ENCODE measurements around the gene UBE2D2. TPM values are rescaled to one million over a fixed set of nuclear protein-coding genes. Genes with fewer than 3 reads are reported as not detected.
A peak's percentile ranks its signal among the peaks of the same experiment; 100 is the strongest.
"Not testable (repeated sequence)": the region's sequence is repeated elsewhere in the genome, so short reads cannot be mapped to it uniquely, and the experiment has no call there.

Gene UBE2D2
- total RNA-seq, 2 experiments from 2014 or later: 221 to 243 TPM

DNA sequence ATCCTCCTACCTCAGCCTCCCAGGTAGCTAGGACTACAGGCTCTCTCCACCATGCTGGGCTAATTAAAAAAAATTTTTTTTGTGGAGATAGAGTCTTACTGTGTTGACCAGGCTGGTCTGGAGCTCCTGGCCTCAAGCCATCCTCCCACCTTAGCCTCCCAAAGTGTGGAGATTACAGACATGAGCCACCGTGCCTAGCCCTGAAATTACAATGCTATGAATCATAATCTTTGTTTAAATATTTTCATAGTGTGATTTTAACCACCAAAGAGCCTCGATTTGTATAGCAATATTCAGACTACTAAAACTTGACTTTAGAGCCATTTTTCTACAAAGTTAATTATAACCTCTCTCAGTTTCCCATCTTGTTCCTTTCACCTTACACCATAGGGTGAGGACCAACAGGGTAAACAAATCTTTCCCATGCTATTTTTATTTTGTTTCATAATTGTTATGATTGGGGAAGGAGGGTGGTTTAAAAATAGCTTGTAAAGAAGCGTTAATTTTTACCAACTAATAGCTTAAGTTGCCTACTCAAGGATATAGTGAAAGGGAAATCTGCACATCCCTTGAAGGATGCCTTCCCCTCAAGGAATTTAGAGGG, 32.7 kb downstream of the UBE2D2 start:
- DNase-seq: no peak
- Mint-ChIP-seq H3K4me1 (ENCODE audit: low read depth) (peaks cover 61% of the 10 kb centered on the region), H3K27me3 (ENCODE audit: low read depth) (no peaks in the 10 kb centered on the region), H3K4me3 (no peak overlapping the region), H3K27ac (no peak overlapping the region), H3K9me3 (peaks cover 2% of the 10 kb centered on the region), H3K36me3 (ENCODE audit: low read depth) (peaks cover 14% of the 10 kb centered on the region)
- intact Hi-C loops (cut with micrococcal nuclease): no loop called here
- CTCF ChIA-PET: interaction anchor here (0.6 kb wide), 1 partner anchor 162 kb away, joined by 5 read pairs; no protein-coding TSS in a partner anchor

DNA sequence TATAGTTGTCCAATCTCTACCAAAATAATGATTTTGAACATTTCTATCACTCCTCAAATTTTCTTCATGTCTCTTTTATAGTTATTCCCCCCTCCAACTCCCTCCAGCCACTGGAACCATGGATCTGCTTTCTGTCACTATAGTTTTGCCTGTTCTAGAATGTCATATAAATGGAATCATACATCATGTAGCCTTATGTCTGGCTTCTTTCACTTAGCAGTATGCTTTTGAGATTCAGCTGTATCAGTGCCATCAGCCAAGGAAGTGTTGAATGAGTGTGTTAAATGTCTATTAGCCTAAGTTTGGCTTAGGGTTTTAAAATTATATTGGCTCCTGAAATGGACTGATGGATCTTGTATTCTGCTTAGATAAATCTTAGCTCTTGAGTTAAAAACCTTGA, 36.0 kb downstream of the UBE2D2 start:
- DNase-seq: no peak
- Mint-ChIP-seq H3K36me3 (ENCODE audit: low read depth) (peaks cover 17% of the 10 kb centered on the region), H3K4me3 (no peak overlapping the region), H3K27ac (peak overlapping the region; percentile 48), H3K9me3 (peaks cover 2% of the 10 kb centered on the region), H3K27me3 (ENCODE audit: low read depth) (no peaks in the 10 kb centered on the region), H3K4me1 (ENCODE audit: low read depth) (peaks cover 41% of the 10 kb centered on the region)
- intact Hi-C loops (cut with micrococcal nuclease): no loop called here
- CTCF ChIA-PET: interaction anchor here (0.6 to 1.7 kb wide), 2 partner anchors 9 to 28 kb away, joined by 3 to 10 read pairs; no protein-coding TSS in a partner anchor

DNA sequence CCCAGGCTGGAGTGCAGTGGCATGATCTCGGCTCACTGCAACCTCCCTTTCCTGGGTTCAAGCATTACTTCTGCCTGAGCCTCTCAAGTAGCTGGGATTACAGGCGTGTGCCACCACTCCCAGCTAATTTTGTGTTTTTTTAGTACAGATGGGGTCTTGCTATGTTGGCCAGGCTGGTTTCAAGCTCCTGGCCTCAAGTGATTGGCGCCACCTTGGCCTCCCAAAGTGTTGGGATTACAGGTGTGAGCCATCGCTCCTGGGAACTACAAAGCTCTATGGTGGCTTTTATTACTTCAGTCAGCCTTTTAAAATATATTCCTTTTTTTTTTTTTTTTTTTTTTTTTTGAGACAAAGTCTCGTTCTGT, 37.4 kb downstream of the UBE2D2 start:
- DNase-seq; intact Hi-C loops (cut with micrococcal nuclease); H3K9me3 Mint-ChIP-seq; H3K27ac Mint-ChIP-seq; H3K4me3 Mint-ChIP-seq; H3K27me3 Mint-ChIP-seq (ENCODE audit: low read depth): not testable (repeated sequence)
- Mint-ChIP-seq H3K4me1 (ENCODE audit: low read depth) (peaks cover 33% of the 10 kb centered on the region), H3K36me3 (ENCODE audit: low read depth) (peaks cover 20% of the 10 kb centered on the region)
- CTCF ChIA-PET: interaction anchor here (0.6 to 1.7 kb wide), 7 partner anchors 9 to 167 kb away, joined by 3 to 10 read pairs (median 5); no protein-coding TSS in a partner anchor

DNA sequence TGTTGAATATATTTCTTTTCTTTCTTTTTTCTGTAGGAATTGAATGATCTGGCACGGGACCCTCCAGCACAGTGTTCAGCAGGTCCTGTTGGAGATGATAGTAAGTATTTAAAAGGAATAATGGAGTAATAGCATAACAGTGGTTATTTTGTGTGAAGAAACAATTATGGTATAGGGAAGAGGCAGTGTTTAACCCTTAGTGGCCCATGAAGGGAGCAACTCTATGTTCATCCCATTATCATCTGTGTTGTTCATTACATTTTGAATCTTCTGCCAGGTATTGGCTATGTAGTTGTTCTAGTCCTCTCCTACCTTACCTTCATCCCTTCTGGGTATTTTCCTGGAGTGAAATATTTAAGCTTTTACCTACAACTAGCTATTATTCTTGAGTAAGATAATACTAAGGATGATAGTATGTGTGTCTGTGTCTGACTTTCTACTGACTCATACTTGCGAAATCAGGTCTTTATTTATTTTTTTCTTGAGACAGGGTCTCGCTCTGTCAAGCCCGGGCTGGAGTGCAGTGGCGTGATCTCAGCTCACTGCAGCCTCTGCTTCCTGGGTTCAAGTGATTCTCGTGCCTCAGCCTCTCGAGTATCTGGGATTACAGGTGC, 39.3 kb downstream of the UBE2D2 start:
- CTCF ChIA-PET: interaction anchor here (1.3 kb wide), 2 partner anchors 33 to 166 kb away, joined by 3 read pairs; no protein-coding TSS in a partner anchor
- H3K27me3 Mint-ChIP-seq (ENCODE audit: low read depth): no peaks in the 10 kb centered on the region
- H3K36me3 Mint-ChIP-seq (ENCODE audit: low read depth): peaks cover 22% of the 10 kb centered on the region
- peaks cover 22% of the 10 kb centered on the region for H3K4me1 Mint-ChIP-seq (ENCODE audit: low read depth)
- no peak overlapping the region for H3K27ac Mint-ChIP-seq
- intact Hi-C loops (cut with micrococcal nuclease): no loop called here
- no peak for DNase-seq
- H3K9me3 Mint-ChIP-seq: peaks cover 2% of the 10 kb centered on the region
- no peak overlapping the region for H3K4me3 Mint-ChIP-seq

DNA sequence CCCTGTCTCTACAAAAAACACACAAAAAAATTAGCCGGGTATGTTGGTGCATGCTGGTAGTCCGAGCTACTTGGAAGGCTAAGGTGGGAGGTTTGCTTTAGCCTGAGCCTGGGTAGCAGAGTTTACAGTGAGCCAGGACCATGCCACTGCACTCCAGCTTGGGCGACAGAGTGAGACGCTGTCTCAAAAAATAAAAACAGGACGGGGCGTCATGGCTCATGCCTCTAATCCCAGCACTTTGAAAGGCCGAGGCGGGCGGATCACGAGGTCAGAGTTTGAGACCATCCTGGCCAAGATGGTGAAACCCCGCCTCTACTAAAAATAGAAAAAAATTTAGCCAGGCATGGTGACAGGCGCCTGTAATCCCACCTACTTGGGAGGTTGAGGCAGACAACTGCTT, 40.3 kb downstream of the UBE2D2 start:
- DNase-seq: no peak
- no peak overlapping the region for H3K27ac Mint-ChIP-seq
- H3K9me3 Mint-ChIP-seq: peaks cover 2% of the 10 kb centered on the region
- no peak overlapping the region for H3K4me3 Mint-ChIP-seq
- peaks cover 27% of the 10 kb centered on the region for H3K4me1 Mint-ChIP-seq (ENCODE audit: low read depth)
- H3K27me3 Mint-ChIP-seq (ENCODE audit: low read depth): no peaks in the 10 kb centered on the region
- CTCF ChIA-PET: interaction anchor here (0.7 to 1.4 kb wide), 2 partner anchors 27 to 44 kb away, joined by 3 to 4 read pairs; no protein-coding TSS in a partner anchor
- peaks cover 22% of the 10 kb centered on the region for H3K36me3 Mint-ChIP-seq (ENCODE audit: low read depth)
- intact Hi-C loops (cut with micrococcal nuclease): no loop called here

DNA sequence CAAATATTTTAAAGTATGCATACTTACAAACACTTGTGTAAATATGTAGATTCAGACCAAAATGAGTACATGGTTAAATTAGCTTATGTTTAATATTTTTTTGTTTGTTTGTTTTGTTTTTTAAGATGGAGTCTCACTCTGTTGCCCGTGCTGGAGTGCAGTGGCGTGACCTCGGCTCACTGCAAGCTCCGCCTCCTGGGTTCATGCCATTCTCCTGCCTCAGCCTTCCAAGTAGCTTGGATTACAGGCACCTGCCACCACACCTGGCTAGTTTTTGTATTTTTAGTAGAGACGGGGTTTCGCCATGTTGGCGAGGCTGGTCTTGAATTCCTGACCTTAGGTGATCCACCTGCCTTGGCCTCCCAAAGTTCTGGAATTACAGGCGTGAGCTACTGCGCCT, 40.8 kb downstream of the UBE2D2 start:
- H3K4me1 Mint-ChIP-seq (ENCODE audit: low read depth): peaks cover 27% of the 10 kb centered on the region
- DNase-seq; H3K9me3 Mint-ChIP-seq; intact Hi-C loops (cut with micrococcal nuclease); H3K27ac Mint-ChIP-seq; H3K27me3 Mint-ChIP-seq (ENCODE audit: low read depth); H3K4me3 Mint-ChIP-seq: not testable (repeated sequence)
- CTCF ChIA-PET: interaction anchor here (0.7 to 1.4 kb wide), 2 partner anchors 27 to 44 kb away, joined by 3 to 4 read pairs; no protein-coding TSS in a partner anchor
- peaks cover 22% of the 10 kb centered on the region for H3K36me3 Mint-ChIP-seq (ENCODE audit: low read depth)

DNA sequence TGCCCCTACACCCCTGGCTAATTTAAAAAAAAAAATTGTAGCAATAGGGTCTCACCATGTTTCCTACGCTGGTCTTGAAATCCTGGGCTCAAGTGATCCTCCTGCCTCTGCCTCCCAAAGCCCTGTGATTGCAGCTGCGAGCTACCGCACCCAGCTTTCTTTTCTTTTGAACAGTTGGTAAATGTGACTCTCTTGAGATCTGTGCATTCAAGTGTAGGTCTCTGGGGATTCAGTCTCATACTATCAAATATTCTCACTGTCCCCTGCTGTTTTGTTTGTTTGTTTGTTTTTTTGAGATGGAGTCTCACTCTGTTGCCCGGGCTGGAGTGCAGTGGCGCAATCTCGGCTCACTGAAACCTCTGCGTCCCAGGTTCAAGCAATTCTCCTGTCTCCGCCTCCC, 44.7 kb downstream of the UBE2D2 start:
- Mint-ChIP-seq H3K27ac (peak overlapping the region; percentile 36), H3K36me3 (ENCODE audit: low read depth) (peaks cover 12% of the 10 kb centered on the region), H3K27me3 (ENCODE audit: low read depth) (no peaks in the 10 kb centered on the region), H3K4me1 (ENCODE audit: low read depth) (peaks cover 29% of the 10 kb centered on the region), H3K9me3 (no peaks in the 10 kb centered on the region), H3K4me3 (no peak overlapping the region)
- CTCF ChIA-PET: interaction anchor here (0.7 to 1.1 kb wide), 2 partner anchors 13 to 65 kb away, joined by 3 to 10 read pairs; no protein-coding TSS in a partner anchor
- no peak for DNase-seq
- intact Hi-C loops (cut with micrococcal nuclease): no loop called here

DNA sequence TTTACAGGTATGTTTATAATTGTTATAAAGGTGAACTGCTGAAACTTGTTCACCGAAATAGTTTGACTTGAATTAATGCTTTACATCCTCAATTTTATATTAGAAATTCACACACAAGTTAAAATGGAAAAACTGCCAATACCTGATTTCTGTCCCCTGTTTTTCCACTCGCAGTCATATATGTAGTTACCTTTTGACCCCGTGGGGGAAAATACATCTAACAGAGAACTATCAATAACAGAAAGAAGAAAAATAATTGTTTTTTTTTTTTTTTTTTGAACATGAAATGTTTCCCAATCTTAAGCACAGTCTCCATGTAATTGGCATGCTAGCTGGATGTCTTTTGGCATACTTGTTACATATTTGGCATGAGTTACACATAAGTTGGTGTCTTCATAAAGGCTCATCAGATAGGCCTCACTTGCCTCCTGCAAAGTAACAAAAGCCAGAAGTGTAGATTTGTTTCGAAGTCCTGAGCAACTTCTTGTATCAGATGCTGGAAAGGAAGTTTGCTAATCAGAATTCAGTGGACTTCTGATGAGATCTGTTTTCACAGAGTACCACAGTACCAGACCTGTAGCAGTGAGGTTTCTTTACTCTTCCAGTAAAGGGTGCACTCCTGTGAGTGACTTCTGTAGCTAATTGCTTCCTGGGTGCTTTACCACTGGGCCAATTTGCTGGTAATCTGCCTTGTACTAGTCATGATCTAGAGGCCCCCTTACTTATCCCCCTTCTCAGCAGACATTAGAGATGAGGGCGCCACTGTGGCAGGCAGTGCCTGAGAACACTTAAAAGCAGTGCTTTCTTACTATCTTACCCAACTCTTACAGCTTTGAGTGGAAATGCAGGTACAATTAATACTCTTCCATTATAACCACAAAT, 50.8 kb downstream of the UBE2D2 start:
- peak; percentile 64 for DNase-seq
- intact Hi-C loops (cut with micrococcal nuclease): loop anchor here (1.0 to 5.0 kb wide), 3 partner anchors 28 to 50 kb away; partner anchors contain the start of gene UBE2D2
- Mint-ChIP-seq H3K36me3 (ENCODE audit: low read depth) (peaks cover 10% of the 10 kb centered on the region), H3K4me1 (ENCODE audit: low read depth) (peaks cover 36% of the 10 kb centered on the region), H3K27me3 (ENCODE audit: low read depth) (no peaks in the 10 kb centered on the region), H3K27ac (peak overlapping the region; percentile 81), H3K9me3 (no peaks in the 10 kb centered on the region), H3K4me3 (no peak overlapping the region)
- CTCF ChIA-PET: interaction anchor here (1.1 to 1.5 kb wide), 2 partner anchors 24 to 47 kb away, joined by 3 read pairs; no protein-coding TSS in a partner anchor

DNA sequence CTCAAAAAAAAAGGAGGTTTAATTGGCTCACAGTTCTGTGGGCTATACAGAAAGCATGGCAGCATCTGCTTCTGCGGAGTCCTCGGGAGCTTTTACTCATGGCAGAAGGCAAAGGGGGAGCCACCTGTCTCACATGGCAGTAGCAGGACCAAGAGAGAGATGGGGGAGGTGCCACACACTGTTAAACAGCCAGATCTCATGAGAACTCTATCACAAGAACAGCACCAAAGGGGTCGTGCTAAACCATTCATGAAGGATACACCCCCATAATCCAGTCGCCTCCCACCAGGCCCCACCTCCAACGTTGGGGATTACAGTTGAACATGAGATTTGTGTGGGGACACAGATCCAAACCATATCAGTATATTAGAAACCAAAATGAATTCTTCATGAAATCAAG, 58.7 kb downstream of the UBE2D2 start:
- Mint-ChIP-seq H3K27ac (no peak overlapping the region), H3K36me3 (ENCODE audit: low read depth) (peaks cover 37% of the 10 kb centered on the region), H3K4me1 (ENCODE audit: low read depth) (peaks cover 4% of the 10 kb centered on the region), H3K27me3 (ENCODE audit: low read depth) (no peaks in the 10 kb centered on the region), H3K4me3 (no peak overlapping the region), H3K9me3 (no peaks in the 10 kb centered on the region)
- intact Hi-C loops (cut with micrococcal nuclease): no loop called here
- CTCF ChIA-PET: no interaction called here
- DNase-seq: no peak

DNA sequence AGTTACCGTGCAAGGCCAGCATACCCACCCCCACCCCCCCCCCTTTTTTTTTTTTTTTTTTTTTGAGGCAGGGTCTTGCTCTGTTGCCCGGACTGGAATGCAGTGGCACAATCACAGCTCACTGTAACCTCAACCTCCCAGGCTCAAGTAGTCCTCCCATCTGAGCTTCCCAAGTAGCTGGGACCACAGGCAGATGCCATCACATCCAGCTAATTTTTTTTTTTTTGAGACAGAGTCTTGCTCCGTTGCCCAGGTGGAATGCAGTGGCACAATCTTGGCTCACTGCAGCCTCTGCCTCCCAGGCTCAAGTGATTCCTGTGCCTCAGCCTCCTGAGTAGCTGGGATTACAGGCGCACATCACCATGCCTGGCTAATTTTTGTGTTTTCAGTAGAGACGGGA, 64.3 kb downstream of the UBE2D2 start:
- H3K4me1 Mint-ChIP-seq (ENCODE audit: low read depth); H3K27me3 Mint-ChIP-seq (ENCODE audit: low read depth); DNase-seq; H3K27ac Mint-ChIP-seq; H3K9me3 Mint-ChIP-seq; H3K4me3 Mint-ChIP-seq; intact Hi-C loops (cut with micrococcal nuclease): not testable (repeated sequence)
- CTCF ChIA-PET: interaction anchor here (0.6 to 4.8 kb wide), 6 partner anchors 10 to 151 kb away, joined by 3 to 23 read pairs (median 3); no protein-coding TSS in a partner anchor
- H3K36me3 Mint-ChIP-seq (ENCODE audit: low read depth): peaks cover 32% of the 10 kb centered on the region

DNA sequence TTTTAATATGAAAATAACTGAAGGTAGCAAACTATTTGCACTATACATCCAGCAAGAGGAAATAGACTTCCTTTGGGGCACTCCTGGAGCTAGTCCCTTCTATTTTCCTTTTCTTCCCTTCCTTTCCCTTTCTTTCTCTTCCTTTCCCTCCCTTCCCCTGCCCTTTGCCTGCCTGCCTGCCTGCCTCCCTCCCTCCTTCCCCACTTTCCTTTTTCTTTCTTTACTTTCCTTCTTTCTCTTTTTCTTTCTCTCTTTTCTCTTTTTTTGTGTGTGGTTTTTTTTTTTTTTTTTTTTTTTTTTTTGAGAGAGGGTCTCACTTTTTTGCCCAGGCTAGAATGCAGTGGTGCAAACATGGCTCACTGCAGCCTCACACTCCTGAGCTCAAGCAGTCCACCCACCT, 69.7 kb downstream of the UBE2D2 start:
- H3K4me1 Mint-ChIP-seq (ENCODE audit: low read depth): peaks cover 16% of the 10 kb centered on the region
- intact Hi-C loops (cut with micrococcal nuclease): loop anchor here (10.0 kb wide), 1 partner anchor 334 kb away; no protein-coding TSS in a partner anchor
- peaks cover 10% of the 10 kb centered on the region for H3K36me3 Mint-ChIP-seq (ENCODE audit: low read depth)
- no peaks in the 10 kb centered on the region for H3K27me3 Mint-ChIP-seq (ENCODE audit: low read depth)
- no peak overlapping the region for H3K27ac Mint-ChIP-seq
- no peak overlapping the region for H3K4me3 Mint-ChIP-seq
- CTCF ChIA-PET: interaction anchor here (1.2 to 7.1 kb wide), 3 partner anchors 60 to 139 kb away, joined by 4 to 110 read pairs (median 63); no protein-coding TSS in a partner anchor
- H3K9me3 Mint-ChIP-seq: no peaks in the 10 kb centered on the region
- DNase-seq: no peak

Data from activated naive CD4-positive, alpha-beta T cell treated with anti-CD3 and anti-CD28 coated beads for 36 hours (primary cell).